Measurements from ENCODE around the gene SELENOO. TPM values are rescaled to one million over a fixed set of nuclear protein-coding genes. Genes with fewer than 3 reads are reported as not detected.

The SELENOO gene
- total RNA-seq, 4 donors from 2014 or later = 36.1 to 66.6 (median 44.8) TPM

GRCh38 chr22:50177537-50178470, 23.0 kb upstream of the SELENOO start:
- H3K4me1 ChIP-seq = no peaks in the 10 kb centered on the region
- H3K27ac ChIP-seq = no peak overlapping the region
- no peak for TF ChIP-seq EP300 (IDR thresholded peaks at IDR 0.05)
- 75 to 76% methylated on average over 56 to 69 of the region's 98 CpGs for WGBS, 2 donors
- H3K36me3 ChIP-seq = no peaks in the 10 kb centered on the region
- H3K27me3 ChIP-seq = peaks cover 0 to 40% of the 10 kb centered on the region in 2 donors
- no peak for DNase-seq (ENCODE audit: low spot score in 2 of 2)
- no peaks in the 10 kb centered on the region for H3K9me3 ChIP-seq
- no peak overlapping the region for H3K4me3 ChIP-seq

- no peak overlapping the region for H3K4me3 ChIP-seq
- no peak for TF ChIP-seq POLR2A (IDR thresholded peaks at IDR 0.05)
- TF ChIP-seq EP300 (IDR thresholded peaks at IDR 0.05) = no peak
- no peak for TF ChIP-seq CTCF (IDR thresholded peaks at IDR 0.05)
- H3K4me1 ChIP-seq = peaks cover 0 to under 1% (median 0%) of the 10 kb centered on the region in 4 donors
- no peaks in the 10 kb centered on the region for H3K36me3 ChIP-seq
- 33 to 49% methylated on average over 3 to 22 of the region's 22 CpGs for WGBS, 2 donors
- peaks cover 0 to 40% of the 10 kb centered on the region in 2 donors for H3K27me3 ChIP-seq
- DNase-seq (ENCODE audit: low spot score in 2 of 2) = no peak
- H3K27ac ChIP-seq = no peak overlapping the region
- H3K9me3 ChIP-seq = no peaks in the 10 kb centered on the region
These were observed 22.3 kb upstream of the SELENOO start for GRCh38 chr22:50178471-50178864.

GRCh38 chr22:50178871-50179869, 21.6 kb upstream of the SELENOO start:
- Histone ChIP-seq H3K36me3 (no peaks in the 10 kb centered on the region), H3K9me3 (no peaks in the 10 kb centered on the region), H3K27ac (no peak overlapping the region), H3K4me1 (peaks cover 0 to 8% (median 3%) of the 10 kb centered on the region in 4 donors), H3K27me3 (peaks cover 0 to 40% of the 10 kb centered on the region in 2 donors), H3K4me3 (no peak overlapping the region)
- TF ChIP-seq CTCF (IDR thresholded peaks at IDR 0.05) (no peak), POLR2A (IDR thresholded peaks at IDR 0.05) (no peak), EP300 (IDR thresholded peaks at IDR 0.05) (no peak)
- DNase-seq (ENCODE audit: low spot score in 2 of 2) = no peak
- 73 to 79% methylated on average over 40 to 49 of the region's 64 CpGs for WGBS, 2 donors

GRCh38 chr22:50179937-50180726, 20.7 kb upstream of the SELENOO start:
- Histone ChIP-seq H3K27me3 (peaks cover 0 to 32% of the 10 kb centered on the region in 2 donors), H3K36me3 (no peaks in the 10 kb centered on the region), H3K4me3 (no peak overlapping the region), H3K27ac (no peak overlapping the region), H3K4me1 (peaks cover 0 to 17% (median 7%) of the 10 kb centered on the region in 4 donors), H3K9me3 (no peaks in the 10 kb centered on the region)
- no peak for DNase-seq (ENCODE audit: low spot score in 2 of 2)
- TF ChIP-seq POLR2A (IDR thresholded peaks at IDR 0.05) = no peak
- no peak for TF ChIP-seq CTCF (IDR thresholded peaks at IDR 0.05)
- no peak for TF ChIP-seq EP300 (IDR thresholded peaks at IDR 0.05)
- 74 to 81% methylated on average over 34 to 39 of the region's 39 CpGs for WGBS, 2 donors

Data from tibial nerve (tissue), 4 donors.